GM23338 (cell line): ENCODE data around the gene RHOT1. TPM values are rescaled to one million over a fixed set of nuclear protein-coding genes. Genes with fewer than 3 reads are reported as not detected.

ENCODE experiments used
- ATAC-seq: fragments of 200-7000 bp; cut with Tn5 transposase; 3 replicates; pipeline ENCODE4 v1.9.1; 2020
- DNase-seq: peaks from one replicate; pipeline ENCODE4 v3.0.0-alpha.2; 2015; ENCODE audit warnings: low spot score
- H2AFZ ChIP-seq: fragments of 200-600 bp; sonication (generic); 2 replicates; pipeline ENCODE4 v1.8.0; 2016; ENCODE audit warnings: antibody characterized with exemption, mild to moderate bottlenecking, moderate library complexity
- H3F3A ChIP-seq: fragments of 200-600 bp; sonication (generic); replicated peaks from 2 replicates; pipeline ENCODE4 v1.8.0; 2017; ENCODE audit warnings: antibody characterized with exemption, mixed run types, low read depth
- H3K27ac ChIP-seq: fragments of 200-600 bp; sonication (generic); 2 replicates; pipeline ENCODE4 v1.6.1; 2016; ENCODE audit warnings: low read depth
- H3K27me3 ChIP-seq: fragments of 200-600 bp; sonication (generic); 2 replicates; pipeline ENCODE4 v1.8.0; 2016; ENCODE audit warnings: mild to moderate bottlenecking, mixed run types, moderate library complexity; ENCODE audit not compliant: insufficient read depth
- H3K36me3 ChIP-seq: fragments of 200-600 bp; sonication (generic); 2 replicates; pipeline ENCODE4 v1.8.0; 2016; ENCODE audit warnings: mild to moderate bottlenecking; ENCODE audit not compliant: insufficient read depth
- H3K4me1 ChIP-seq: fragments of 200-600 bp; sonication (generic); 2 replicates; pipeline ENCODE4 v1.8.0; 2016; ENCODE audit warnings: mild to moderate bottlenecking, moderate library complexity; ENCODE audit not compliant: insufficient read depth
- H3K4me2 ChIP-seq: fragments of 200-600 bp; sonication (generic); 2 replicates; pipeline ENCODE4 v1.7.1; 2017; ENCODE audit warnings: mixed run types
- H3K4me3 ChIP-seq: fragments of 200-600 bp; sonication (generic); 2 replicates; pipeline ENCODE4 v1.6.1; 2016; ENCODE audit warnings: mixed run types
- H3K79me2 ChIP-seq: fragments of 200-600 bp; sonication (generic); replicated peaks from 2 replicates; pipeline ENCODE4 v1.8.0; 2017; ENCODE audit warnings: mild to moderate bottlenecking; ENCODE audit not compliant: insufficient read depth
- H3K9me2 ChIP-seq: fragments of 200-600 bp; sonication (generic); 2 replicates; pipeline ENCODE4 v1.8.0; 2017; ENCODE audit not compliant: insufficient read depth
- H4K20me1 ChIP-seq: fragments of 200-600 bp; sonication (generic); replicated peaks from 2 replicates; pipeline ENCODE4 v1.8.0; 2017; ENCODE audit warnings: mild to moderate bottlenecking; ENCODE audit not compliant: insufficient read depth
- H3K27ac Mint-ChIP-seq: 2 replicates; pipeline ENCODE4 v1.8.0; 2020; ENCODE audit warnings: inconsistent platforms, mild to moderate bottlenecking, moderate library complexity, mixed read lengths
- H3K27me3 Mint-ChIP-seq: 3 replicates; pipeline ENCODE4 v1.8.0; 2022; ENCODE audit warnings: low read depth, mild to moderate bottlenecking, moderate library complexity, mixed read lengths, inconsistent platforms; ENCODE audit not compliant: insufficient read depth, poor library complexity
- H3K36me3 Mint-ChIP-seq: 3 replicates; pipeline ENCODE4 v1.8.0; 2021; ENCODE audit warnings: low read depth, mild to moderate bottlenecking, inconsistent platforms, moderate library complexity, mixed read lengths
- H3K4me1 Mint-ChIP-seq: 3 replicates; pipeline ENCODE4 v1.8.0; 2020; ENCODE audit warnings: mild to moderate bottlenecking, inconsistent platforms, mixed read lengths
- H3K4me3 Mint-ChIP-seq: 3 replicates; pipeline ENCODE4 v1.8.0; 2021; ENCODE audit warnings: moderate library complexity, mild to moderate bottlenecking, inconsistent platforms, mixed read lengths
- H3K9me3 Mint-ChIP-seq: 3 replicates; pipeline ENCODE4 v1.8.0; 2020; ENCODE audit warnings: moderate library complexity, mild to moderate bottlenecking, inconsistent platforms, mixed read lengths
- CREB1 ChIP-seq: fragments of 250-450 bp; sonication (Bioruptor Pico); IDR thresholded peaks from 2 replicates; pipeline ENCODE4 v1.5.0; 2020; ENCODE audit warnings: low read depth, mild to moderate bottlenecking, moderate library complexity
- CTCF ChIP-seq, 2 experiments: fragments of 200-600 bp in 1 of 2; sonication (generic) in 1 of 2; conservative IDR thresholded peaks; 2 replicates each; pipeline versions ENCODE4 v1.5.1 to v1.6.1; 2016 to 2017; ENCODE audit warnings: antibody characterized with exemption in 2 of 2, low read depth in 2 of 2, mild to moderate bottlenecking in 2 of 2, moderate library complexity in 1 of 2
- EZH2phosphoT487 ChIP-seq: fragments of 200-600 bp; sonication (generic); IDR thresholded peaks from one replicate; pipeline ENCODE4 v1.8.1; 2018; ENCODE audit warnings: antibody characterized with exemption; ENCODE audit not compliant: unreplicated experiment
- JUNB ChIP-seq: IDR thresholded peaks from one replicate; pipeline ENCODE4 v1.6.1; 2016; ENCODE audit warnings: antibody characterized with exemption; ENCODE audit not compliant: unreplicated experiment
- POLR2AphosphoS5 ChIP-seq: IDR thresholded peaks from 2 replicates; pipeline ENCODE4 v1.6.1; 2016; ENCODE audit warnings: antibody characterized with exemption, low read depth
- REST ChIP-seq: IDR thresholded peaks from one replicate; pipeline ENCODE4 v1.6.1; 2018; ENCODE audit warnings: antibody characterized with exemption; ENCODE audit not compliant: unreplicated experiment
- STAT1 ChIP-seq: IDR thresholded peaks from one replicate; pipeline ENCODE4 v1.6.1; 2016; ENCODE audit warnings: antibody characterized with exemption; ENCODE audit not compliant: unreplicated experiment
- ZNF114 ChIP-seq: fragments of 250-450 bp; sonication (Bioruptor Pico); IDR thresholded peaks from 2 replicates; pipeline ENCODE4 v1.5.0; 2020; ENCODE audit warnings: mild to moderate bottlenecking, moderate library complexity
- ZNF462 ChIP-seq: fragments of 250-450 bp; sonication (Bioruptor Pico); IDR thresholded peaks from 2 replicates; pipeline ENCODE4 v1.5.0; 2020; ENCODE audit warnings: mild to moderate bottlenecking, moderate library complexity
- polyA plus RNA-seq: library from polyadenylated mRNA; unstranded; fragments of >200 nt; fragmentation: Nextera tagmentation; extraction: Ambion mirVana; gene quantifications from 2 replicates; pipeline ENCODE4 v1.2.1, GENCODE V29; 2016
- total RNA-seq: library from RNA; depleted of rRNA; stranded (reverse); fragments of >200 nt; shearing (Covaris generic); gene quantifications from 2 replicates; pipeline ENCODE4 v1.2.3, GENCODE V29; 2014
- TF ChIP-seq, protein P1 (sequence below): IDR thresholded peaks from 2 replicates; pipeline ENCODE4 v1.6.1; 2016; ENCODE audit warnings: antibody characterized with exemption

The RHOT1 gene
- total and polyA plus RNA-seq, 2 experiments from 2014 or later: 40.8 to 53.5 TPM

DNA sequence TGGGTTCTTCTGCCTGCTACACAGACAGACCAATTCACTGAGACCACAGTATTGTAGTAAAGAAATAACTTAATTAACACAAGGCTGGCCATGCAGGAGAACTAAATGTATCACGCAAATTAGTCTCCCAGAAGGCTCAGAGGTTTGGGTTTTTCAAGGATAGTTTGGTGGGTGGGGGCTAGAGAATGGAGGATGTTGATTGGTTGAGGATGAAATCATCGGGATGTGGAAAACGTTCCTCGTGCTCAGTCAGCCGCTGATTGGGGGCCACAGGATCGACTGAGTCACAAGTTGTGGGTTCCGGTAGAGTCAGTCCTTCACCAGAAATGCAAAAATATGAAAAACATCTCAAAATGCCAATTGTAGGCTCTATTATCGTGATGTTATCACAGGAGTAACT, 18.7 kb downstream of the RHOT1 start:
- peaks cover 7% of the 10 kb centered on the region for H4K20me1 ChIP-seq
- Mint-ChIP-seq H3K4me1 (no peaks in the 10 kb centered on the region), H3K27me3 (peaks cover 2% of the 10 kb centered on the region), H3K36me3 (peaks cover 44% of the 10 kb centered on the region), H3K9me3 (peaks cover 10% of the 10 kb centered on the region), H3K27ac (no peak overlapping the region), H3K4me3 (no peak overlapping the region)
- no peak for ATAC-seq
- TF ChIP-seq ZNF114 (CRISPR knock-in tag) (no peak), STAT1 (no peak), CTCF (conservative IDR thresholded peaks at IDR 0.05; ENCODE audit: low read depth in 2 of 2) (no peak), POLR2AphosphoS5 (no peak), EZH2phosphoT487 (no peak), JUNB (no peak), CREB1 (no peak), REST (no peak), ZNF462 (no peak)
- TF ChIP-seq, protein P1, sequence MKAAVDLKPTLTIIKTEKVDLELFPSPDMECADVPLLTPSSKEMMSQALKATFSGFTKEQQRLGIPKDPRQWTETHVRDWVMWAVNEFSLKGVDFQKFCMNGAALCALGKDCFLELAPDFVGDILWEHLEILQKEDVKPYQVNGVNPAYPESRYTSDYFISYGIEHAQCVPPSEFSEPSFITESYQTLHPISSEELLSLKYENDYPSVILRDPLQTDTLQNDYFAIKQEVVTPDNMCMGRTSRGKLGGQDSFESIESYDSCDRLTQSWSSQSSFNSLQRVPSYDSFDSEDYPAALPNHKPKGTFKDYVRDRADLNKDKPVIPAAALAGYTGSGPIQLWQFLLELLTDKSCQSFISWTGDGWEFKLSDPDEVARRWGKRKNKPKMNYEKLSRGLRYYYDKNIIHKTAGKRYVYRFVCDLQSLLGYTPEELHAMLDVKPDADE: no peak
- H3K36me3 ChIP-seq: no peaks in the 10 kb centered on the region
- peaks cover 9% of the 10 kb centered on the region; the same call in 1 of the 2 replicates for H3K79me2 ChIP-seq
- no peaks in the 10 kb centered on the region for H3K4me1 ChIP-seq
- H3F3A ChIP-seq: no peaks in the 10 kb centered on the region
- H3K4me2 ChIP-seq: no peak overlapping the region
- DNase-seq: no peak
- H3K4me3 ChIP-seq: no peak overlapping the region
- H3K9me2 ChIP-seq: no peaks in the 10 kb centered on the region
- no peak overlapping the region for H2AFZ ChIP-seq
- no peaks in the 10 kb centered on the region for H3K27me3 ChIP-seq
- H3K27ac ChIP-seq: no peak overlapping the region
